A549 (cell line): ENCODE results near the gene KSR2.

Experiments used
- TF ChIP-seq, protein P1 (sequence below): fragments of 200-600 bp; sonication (generic); IDR thresholded peaks from 2 replicates; pipeline ENCODE4 v1.6.1; 2016; ENCODE audit warnings: antibody characterized with exemption, mild to moderate bottlenecking, moderate library complexity
- TF ChIP-seq, protein P2 (sequence below): fragments of >200 bp; sonication (Bioruptor Twin); formaldehyde crosslinking; IDR thresholded peaks from 3 replicates; pipeline ENCODE4 v1.5.1; 2016

DNA sequence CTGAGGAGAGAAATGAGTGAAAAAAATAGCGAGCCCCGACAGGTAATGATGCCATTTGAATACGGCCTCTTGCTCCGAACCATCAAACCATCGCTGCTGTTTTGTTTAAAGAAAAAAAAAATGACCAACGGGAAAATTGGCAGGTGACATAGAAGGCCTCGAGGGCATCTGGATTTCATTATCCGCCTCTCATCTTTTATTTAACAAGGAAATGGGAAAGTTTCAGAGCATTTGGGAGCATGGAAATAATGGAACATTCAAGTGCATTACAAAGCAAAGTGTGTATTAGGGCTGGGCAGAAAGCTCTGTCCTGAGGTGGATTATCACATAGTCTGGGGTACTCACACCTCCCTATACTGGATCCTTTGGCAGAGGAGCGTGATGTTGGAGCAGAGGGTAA lies 258.7 kb downstream of the KSR2 start:
- TF ChIP-seq, protein P1, sequence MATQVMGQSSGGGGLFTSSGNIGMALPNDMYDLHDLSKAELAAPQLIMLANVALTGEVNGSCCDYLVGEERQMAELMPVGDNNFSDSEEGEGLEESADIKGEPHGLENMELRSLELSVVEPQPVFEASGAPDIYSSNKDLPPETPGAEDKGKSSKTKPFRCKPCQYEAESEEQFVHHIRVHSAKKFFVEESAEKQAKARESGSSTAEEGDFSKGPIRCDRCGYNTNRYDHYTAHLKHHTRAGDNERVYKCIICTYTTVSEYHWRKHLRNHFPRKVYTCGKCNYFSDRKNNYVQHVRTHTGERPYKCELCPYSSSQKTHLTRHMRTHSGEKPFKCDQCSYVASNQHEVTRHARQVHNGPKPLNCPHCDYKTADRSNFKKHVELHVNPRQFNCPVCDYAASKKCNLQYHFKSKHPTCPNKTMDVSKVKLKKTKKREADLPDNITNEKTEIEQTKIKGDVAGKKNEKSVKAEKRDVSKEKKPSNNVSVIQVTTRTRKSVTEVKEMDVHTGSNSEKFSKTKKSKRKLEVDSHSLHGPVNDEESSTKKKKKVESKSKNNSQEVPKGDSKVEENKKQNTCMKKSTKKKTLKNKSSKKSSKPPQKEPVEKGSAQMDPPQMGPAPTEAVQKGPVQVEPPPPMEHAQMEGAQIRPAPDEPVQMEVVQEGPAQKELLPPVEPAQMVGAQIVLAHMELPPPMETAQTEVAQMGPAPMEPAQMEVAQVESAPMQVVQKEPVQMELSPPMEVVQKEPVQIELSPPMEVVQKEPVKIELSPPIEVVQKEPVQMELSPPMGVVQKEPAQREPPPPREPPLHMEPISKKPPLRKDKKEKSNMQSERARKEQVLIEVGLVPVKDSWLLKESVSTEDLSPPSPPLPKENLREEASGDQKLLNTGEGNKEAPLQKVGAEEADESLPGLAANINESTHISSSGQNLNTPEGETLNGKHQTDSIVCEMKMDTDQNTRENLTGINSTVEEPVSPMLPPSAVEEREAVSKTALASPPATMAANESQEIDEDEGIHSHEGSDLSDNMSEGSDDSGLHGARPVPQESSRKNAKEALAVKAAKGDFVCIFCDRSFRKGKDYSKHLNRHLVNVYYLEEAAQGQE, result no peak
- TF ChIP-seq, protein P2, sequence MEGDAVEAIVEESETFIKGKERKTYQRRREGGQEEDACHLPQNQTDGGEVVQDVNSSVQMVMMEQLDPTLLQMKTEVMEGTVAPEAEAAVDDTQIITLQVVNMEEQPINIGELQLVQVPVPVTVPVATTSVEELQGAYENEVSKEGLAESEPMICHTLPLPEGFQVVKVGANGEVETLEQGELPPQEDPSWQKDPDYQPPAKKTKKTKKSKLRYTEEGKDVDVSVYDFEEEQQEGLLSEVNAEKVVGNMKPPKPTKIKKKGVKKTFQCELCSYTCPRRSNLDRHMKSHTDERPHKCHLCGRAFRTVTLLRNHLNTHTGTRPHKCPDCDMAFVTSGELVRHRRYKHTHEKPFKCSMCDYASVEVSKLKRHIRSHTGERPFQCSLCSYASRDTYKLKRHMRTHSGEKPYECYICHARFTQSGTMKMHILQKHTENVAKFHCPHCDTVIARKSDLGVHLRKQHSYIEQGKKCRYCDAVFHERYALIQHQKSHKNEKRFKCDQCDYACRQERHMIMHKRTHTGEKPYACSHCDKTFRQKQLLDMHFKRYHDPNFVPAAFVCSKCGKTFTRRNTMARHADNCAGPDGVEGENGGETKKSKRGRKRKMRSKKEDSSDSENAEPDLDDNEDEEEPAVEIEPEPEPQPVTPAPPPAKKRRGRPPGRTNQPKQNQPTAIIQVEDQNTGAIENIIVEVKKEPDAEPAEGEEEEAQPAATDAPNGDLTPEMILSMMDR, result no peak
